GM12891 (cell line): ENCODE data around the gene SIGLEC12.

Experiments
- PAX5 ChIP-seq: IDR thresholded peaks from 2 replicates; pipeline ENCODE4 v1.6.1; 2011; ENCODE audit warnings: low read length, moderate library complexity, mild to moderate bottlenecking; ENCODE audit not compliant: insufficient read depth, severe bottlenecking
- POLR2A ChIP-seq: IDR thresholded peaks from 2 replicates; pipeline ENCODE4 v1.6.1; 2011; ENCODE audit warnings: low read depth, low read length, control low read depth
- POLR2AphosphoS5 ChIP-seq: IDR thresholded peaks from 2 replicates; pipeline ENCODE4 v1.6.1; 2011; ENCODE audit warnings: low read depth, low read length, control low read depth
- POU2F2 ChIP-seq: IDR thresholded peaks from 2 replicates; pipeline ENCODE4 v1.6.1; 2011; ENCODE audit warnings: low read depth, mild to moderate bottlenecking, control low read depth, low read length, moderate library complexity
- SPI1 ChIP-seq: IDR thresholded peaks from 2 replicates; pipeline ENCODE4 v1.6.1; 2011; ENCODE audit warnings: low read depth, low read length, control low read depth
- TAF1 ChIP-seq: IDR thresholded peaks from 2 replicates; pipeline ENCODE4 v1.6.1; 2011; ENCODE audit warnings: low read depth, low read length, control low read depth

DNA sequence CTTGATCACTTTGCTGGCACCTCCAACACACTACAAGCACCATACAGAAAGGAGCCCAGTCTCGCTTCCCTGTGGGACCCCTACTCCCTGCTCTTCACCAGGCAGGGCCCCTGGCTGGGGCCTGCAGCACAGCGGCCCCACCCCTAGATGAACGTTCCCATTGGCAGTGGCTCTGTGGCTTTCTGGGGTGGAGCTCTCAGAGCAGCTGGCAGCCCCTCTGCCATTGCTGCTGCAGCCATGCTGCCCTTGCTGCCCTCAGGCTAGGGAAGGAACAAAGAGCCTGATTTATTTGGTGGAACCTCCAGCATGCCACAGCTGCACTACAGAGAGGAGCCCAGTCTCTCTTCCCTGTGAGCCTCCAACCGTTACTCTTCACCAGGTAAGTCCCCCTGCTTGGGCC, 24.1 kb upstream of the SIGLEC12 start:
- TF ChIP-seq POLR2AphosphoS5 = no peak
- no peak for TF ChIP-seq POLR2A
- TF ChIP-seq TAF1 = no peak
- TF ChIP-seq SPI1 = no peak
- no peak for TF ChIP-seq POU2F2
- no peak for TF ChIP-seq PAX5
